Neural progenitor cell (in vitro differentiated cells): Measurements from ENCODE around the gene COL24A1.
A peak's percentile ranks its signal among the peaks of the same experiment; 100 is the strongest.

ENCODE experiments used
- EZH2 ChIP-seq: fragments of 200-600 bp; sonication (generic); IDR thresholded peaks from 2 replicates; pipeline ENCODE4 v1.6.1; 2017; ENCODE audit warnings: antibody characterized with exemption, mild to moderate bottlenecking, moderate library complexity
- EZH2phosphoT487 ChIP-seq: fragments of 200-600 bp; sonication (generic); IDR thresholded peaks from 2 replicates; pipeline ENCODE4 v1.6.1; 2017; ENCODE audit warnings: antibody characterized with exemption
- TF ChIP-seq, protein P1 (sequence below): fragments of 200-600 bp; sonication (generic); IDR thresholded peaks from 2 replicates; pipeline ENCODE4 v1.5.1; 2017; ENCODE audit warnings: antibody characterized with exemption, mild to moderate bottlenecking

DNA sequence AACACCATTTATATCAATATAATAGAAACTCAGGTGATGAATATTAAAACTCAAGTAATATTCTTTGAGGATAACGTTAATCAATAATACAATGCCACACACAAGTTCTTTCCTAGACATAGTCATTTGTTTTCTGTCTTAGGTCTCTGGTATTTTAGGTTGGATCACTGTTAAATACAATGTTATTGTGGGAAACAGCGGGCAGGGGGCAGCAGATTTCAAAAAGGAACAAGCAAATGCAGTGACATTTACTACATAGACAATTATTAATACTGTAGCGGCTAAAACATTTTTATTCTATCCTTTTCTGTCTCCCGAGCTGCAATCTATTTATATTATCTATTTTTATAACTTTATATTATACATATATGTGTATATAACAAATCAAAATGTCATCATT is 261.9 kb downstream of the COL24A1 start:
- TF ChIP-seq, protein P1, sequence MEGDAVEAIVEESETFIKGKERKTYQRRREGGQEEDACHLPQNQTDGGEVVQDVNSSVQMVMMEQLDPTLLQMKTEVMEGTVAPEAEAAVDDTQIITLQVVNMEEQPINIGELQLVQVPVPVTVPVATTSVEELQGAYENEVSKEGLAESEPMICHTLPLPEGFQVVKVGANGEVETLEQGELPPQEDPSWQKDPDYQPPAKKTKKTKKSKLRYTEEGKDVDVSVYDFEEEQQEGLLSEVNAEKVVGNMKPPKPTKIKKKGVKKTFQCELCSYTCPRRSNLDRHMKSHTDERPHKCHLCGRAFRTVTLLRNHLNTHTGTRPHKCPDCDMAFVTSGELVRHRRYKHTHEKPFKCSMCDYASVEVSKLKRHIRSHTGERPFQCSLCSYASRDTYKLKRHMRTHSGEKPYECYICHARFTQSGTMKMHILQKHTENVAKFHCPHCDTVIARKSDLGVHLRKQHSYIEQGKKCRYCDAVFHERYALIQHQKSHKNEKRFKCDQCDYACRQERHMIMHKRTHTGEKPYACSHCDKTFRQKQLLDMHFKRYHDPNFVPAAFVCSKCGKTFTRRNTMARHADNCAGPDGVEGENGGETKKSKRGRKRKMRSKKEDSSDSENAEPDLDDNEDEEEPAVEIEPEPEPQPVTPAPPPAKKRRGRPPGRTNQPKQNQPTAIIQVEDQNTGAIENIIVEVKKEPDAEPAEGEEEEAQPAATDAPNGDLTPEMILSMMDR = peak; percentile 60
- no peak for TF ChIP-seq EZH2phosphoT487
- no peak for TF ChIP-seq EZH2
